HepG2 (cell line): Measurements from ENCODE around the gene ARRDC4. TPM values are rescaled to one million over a fixed set of nuclear protein-coding genes. Genes with fewer than 3 reads are reported as not detected.

Experiments
- ATAC-seq: fragments of 200-7000 bp; cut with Tn5 transposase; 3 replicates; pipeline ENCODE4 v1.9.1; 2020; ENCODE audit warnings: mild to moderate bottlenecking, moderate library complexity
- BruUV-seq: library from RNA; stranded (reverse); fragments of 400-500 nt; replicated peaks from 2 replicates; lab custom pipeline; 2021; lab: Mats Ljungman, UMichigan
- CTCF ChIA-PET: fragments of 300-600 bp; formaldehyde crosslinking; extraction: SDS; loops from one replicate; lab custom pipeline; 2021; ENCODE audit warnings: low total read pairs, inconsistent platforms, low intra/inter-chr PET ratio; lab: Yijun Ruan, JAX
- POLR2A ChIA-PET: fragments of 350-600 bp; sonication (Branson Sonifier 250); formaldehyde crosslinking; loops from one replicate; lab custom pipeline; 2020; ENCODE audit warnings: antibody characterized with exemption, inconsistent platforms; lab: Yijun Ruan, JAX
- DNase-seq: peaks from one replicate; pipeline ENCODE4 v3.0.0-alpha.2; 2015; ENCODE audit warnings: low spot score
- FAIRE-seq: peaks from 3 replicates; lab custom pipeline; 2011; peaks lifted over from hg19 to GRCh38; lab: Jason Lieb, UNC
- H2AFZ ChIP-seq: one replicate; pipeline ENCODE4 v1.6.1; 2011; ENCODE audit warnings: low read length, inconsistent platforms
- H3K27ac ChIP-seq: fragments of 300-600 bp; 3 replicates; pipeline ENCODE4 v1.8.0; 2011; ENCODE audit warnings: mixed run types, mild to moderate bottlenecking, mixed read lengths, low read length, inconsistent platforms; ENCODE audit not compliant: insufficient read depth; ENCODE audit errors: extremely low read length
- H3K27me3 ChIP-seq, 2 experiments: fragments of 200-600 bp in 1 of 2; 2 replicates in 1 of 2; 3 replicates in 1 of 2; pipeline versions ENCODE4 v1.6.0 to v1.8.0; 2011; ENCODE audit warnings: low read length in 2 of 2, mild to moderate bottlenecking in 2 of 2, moderate library complexity in 2 of 2, inconsistent platforms in 1 of 2; ENCODE audit not compliant: insufficient read depth in 2 of 2, control insufficient read depth in 1 of 2
- H3K36me3 ChIP-seq, 2 experiments: fragments of 200-600 bp in 1 of 2; replicated peaks in 1 of 2; 2 replicates in 1 of 2; 3 replicates in 1 of 2; pipeline versions ENCODE4 v1.5.1 to v1.8.0; 2011; ENCODE audit warnings: low read length in 2 of 2, inconsistent platforms in 1 of 2; ENCODE audit not compliant: insufficient read depth in 2 of 2, control insufficient read depth in 1 of 2
- H3K4me1 ChIP-seq: 2 replicates; pipeline ENCODE4 v1.5.1; 2012; ENCODE audit warnings: low read length, inconsistent platforms; ENCODE audit not compliant: insufficient read depth
- H3K4me2 ChIP-seq: 2 replicates; pipeline ENCODE4 v1.6.0; 2011; ENCODE audit warnings: low read depth, low read length, inconsistent platforms
- H3K4me3 ChIP-seq, 3 experiments: fragments of 200-600 bp in 1 of 3; sonication (generic), shearing (Covaris generic) in 1 of 3; replicated peaks in 1 of 3; 2 replicates each; pipeline ENCODE4 v1.5.1; 2011 to 2016; ENCODE audit warnings: low read length in 3 of 3, inconsistent platforms in 2 of 3, low read depth in 2 of 3, mild to moderate bottlenecking in 2 of 3, control low read depth in 1 of 3, mixed read lengths in 1 of 3; ENCODE audit not compliant: insufficient read depth in 1 of 3
- H3K79me2 ChIP-seq: one replicate; pipeline ENCODE4 v1.6.1; 2011; ENCODE audit warnings: low read length, inconsistent platforms; ENCODE audit not compliant: insufficient read depth
- H3K9ac ChIP-seq: 2 replicates; pipeline ENCODE4 v1.6.0; 2011; ENCODE audit warnings: mild to moderate bottlenecking, low read depth, low read length, inconsistent platforms; ENCODE audit not compliant: insufficient read depth
- H3K9me3 ChIP-seq: 2 replicates; pipeline ENCODE4 v1.5.1; 2012; ENCODE audit warnings: mild to moderate bottlenecking, low read length
- H4K20me1 ChIP-seq: 2 replicates; pipeline ENCODE4 v1.6.0; 2011; ENCODE audit warnings: inconsistent platforms, mild to moderate bottlenecking, low read length, moderate library complexity; ENCODE audit not compliant: insufficient read depth
- ATAD3A ChIP-seq: sonication (generic); formaldehyde crosslinking; IDR thresholded peaks from 2 replicates; pipeline ENCODE4 v1.4.0; 2020; ENCODE audit warnings: missing genetic modification reagents
- ELF3 ChIP-seq: IDR thresholded peaks from 2 replicates; pipeline ENCODE4 v1.6.1; 2016; ENCODE audit warnings: missing genetic modification reagents, missing compliant biosample characterization
- RAD51 ChIP-seq: fragments of 450-650 bp; IDR thresholded peaks from 2 replicates; pipeline ENCODE4 v1.6.1; 2016; ENCODE audit warnings: borderline replicate concordance
- SAP130 ChIP-seq: IDR thresholded peaks from 2 replicates; pipeline ENCODE4 v1.6.1; 2016; ENCODE audit warnings: low read depth
- YEATS2 ChIP-seq: sonication (generic); formaldehyde crosslinking; IDR thresholded peaks from 2 replicates; pipeline ENCODE4 v1.4.0; 2020; ENCODE audit warnings: missing genetic modification reagents, borderline replicate concordance
- ZGPAT ChIP-seq: IDR thresholded peaks from 2 replicates; pipeline ENCODE4 v1.6.1; 2016; ENCODE audit warnings: mild to moderate bottlenecking
- ZNF644 ChIP-seq: IDR thresholded peaks from 2 replicates; pipeline ENCODE4 v1.6.1; 2016; ENCODE audit warnings: low read depth
- ZNF646 ChIP-seq: sonication (generic); formaldehyde crosslinking; IDR thresholded peaks from 2 replicates; pipeline ENCODE4 v1.9.0; 2021; ENCODE audit warnings: mild to moderate bottlenecking, missing genetic modification reagents
- ZNF792 ChIP-seq: IDR thresholded peaks from 2 replicates; pipeline ENCODE4 v1.6.1; 2016
- ZSCAN29 ChIP-seq: sonication (generic); formaldehyde crosslinking; conservative IDR thresholded peaks from 2 replicates; pipeline ENCODE4 v1.4.0; 2020; ENCODE audit warnings: mild to moderate bottlenecking, missing genetic modification reagents
- WGBS: methylation state at CpG from one replicate; pipeline ENCODE4 v1.1.6; 2017; ENCODE audit warnings: low lambda C conversion rate; 5-methylcytosine and 5-hydroxymethylcytosine counted together
- in situ Hi-C: cut with HindIII; loops from 2 replicates; pipeline ENCODE4 v1.10.0; 2017; ENCODE audit warnings: low pct_unique_long_range_greater_than_20kb; ENCODE audit not compliant: extremely low pct_ligation_motif_present
- intact Hi-C: fragments of 100-400 bp; cut with micrococcal nuclease; formaldehyde crosslinking; loops from one replicate; pipeline ENCODE4 v1.10.0; 2022; ENCODE audit not compliant: unreplicated experiment
- polyA plus RNA-seq, 8 experiments: library from polyadenylated mRNA; depleted of rRNA in 3 of 8; stranded (reverse) in 7 of 8; unstranded in 1 of 8; fragments of >200 nt; fragmentation: Illumina TruSeq in 4 of 8; extraction: Trizol in 4 of 8; gene quantifications; 2 replicates each; pipeline versions ENCODE4 v1.2.1 to v1.2.3, GENCODE V29; 2011 to 2016; ENCODE audit warnings: low read depth in 4 of 8, missing spikeins in 1 of 8, mixed read lengths in 1 of 8; ENCODE audit not compliant: insufficient read depth in 1 of 8
- total RNA-seq, 5 experiments: library from RNA; depleted of rRNA; stranded (reverse); fragments of >200 nt; fragmentation: Illumina TruSeq; extraction: Trizol; gene quantifications; 2 replicates each; pipeline ENCODE4 v1.2.3, GENCODE V29; 2016; ENCODE audit warnings: low read depth in 1 of 5
- TF ChIP-seq, protein P1 (sequence below): sonication (generic); formaldehyde crosslinking; IDR thresholded peaks from 2 replicates; pipeline ENCODE4 v1.9.0; 2021; ENCODE audit warnings: missing genetic modification reagents, borderline replicate concordance
- TF ChIP-seq, protein P2 (sequence below): sonication (generic); formaldehyde crosslinking; IDR thresholded peaks from 2 replicates; pipeline ENCODE4 v1.8.1; 2023; ENCODE audit warnings: mild to moderate bottlenecking, moderate library complexity, missing genetic modification reagents

ARRDC4 gene
- total and polyA plus RNA-seq, 2 of the 13 experiments (the other 11 are each of a cell fraction or from before 2014, with no cell fraction given): 1.5 to 2.5 TPM

DNA sequence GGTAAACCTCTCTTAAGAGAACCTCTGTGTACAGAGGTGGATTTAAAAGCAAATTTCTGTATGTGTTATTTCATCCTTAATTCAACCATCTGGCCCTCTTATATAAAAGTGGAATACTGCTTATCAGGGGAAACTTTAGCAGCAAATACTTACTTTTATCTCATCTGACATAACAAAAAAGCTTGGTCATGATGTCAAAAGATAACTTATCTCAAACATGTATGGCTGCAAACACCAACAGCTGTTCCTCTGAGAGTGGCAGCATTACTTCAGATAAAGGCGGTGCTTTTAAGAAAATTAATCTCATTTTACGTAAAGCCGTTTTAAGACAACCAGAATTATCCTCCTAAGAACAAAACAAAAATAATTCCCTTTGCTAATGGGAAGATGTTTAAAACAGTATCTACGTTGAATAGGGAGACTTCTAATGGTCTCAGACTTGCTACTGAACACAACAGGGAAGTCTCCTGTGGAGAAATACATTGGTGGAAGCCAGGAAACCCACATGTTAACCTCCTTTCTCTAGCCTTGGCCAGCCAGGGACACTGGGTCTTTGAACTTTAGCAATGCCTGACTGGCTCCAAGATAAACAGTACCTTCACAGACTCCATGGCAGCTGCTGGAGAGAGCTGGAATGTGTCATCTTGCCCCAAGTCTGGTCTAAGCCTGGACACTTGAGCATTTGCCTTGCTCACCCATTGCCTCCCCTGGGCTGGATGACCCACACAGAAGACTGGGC lies 18.1 kb downstream of the ARRDC4 start:
- Histone ChIP-seq H3K9me3 (no peaks in the 10 kb centered on the region), H3K4me1 (peaks cover 16% of the 10 kb centered on the region), H3K27ac (no peak overlapping the region), H3K27me3 (no peaks in the 10 kb centered on the region), H3K9ac (no peak overlapping the region), H3K4me2 (peak overlapping the region; percentile 25; the same call in 1 of the 2 replicates), H3K4me3 (no peak overlapping the region), H4K20me1 (no peaks in the 10 kb centered on the region), H2AFZ (no peak overlapping the region), H3K36me3 (no peaks in the 10 kb centered on the region), H3K79me2 (no peaks in the 10 kb centered on the region)
- 28% methylated on average over 4 of the region's 4 CpGs for WGBS
- CTCF ChIA-PET: no interaction called here
- intact Hi-C loops: loop anchor here (2.0 kb wide), 1 partner anchor 42 kb away; no protein-coding TSS in a partner anchor
- POLR2A ChIA-PET: no interaction called here
- no TSS peak for BruUV-seq
- in situ Hi-C loops: no loop called here
- peak; percentile 49 for FAIRE-seq
- ATAC-seq: peak; percentile 98
- peak; percentile 58 for DNase-seq
- peak; percentile 21; the same call in 1 of the 2 replicates for TF ChIP-seq SAP130 (CRISPR knock-in tag)
- TF ChIP-seq YEATS2: peak; percentile 39; the same call in 1 of the 2 replicates
- TF ChIP-seq ZNF644 (CRISPR knock-in tag): peak; percentile 88
- 0 out of 2 replicates have a peak, but pooled peaks have one; percentile 27 for TF ChIP-seq ELF3 (CRISPR knock-in tag)
- TF ChIP-seq ZGPAT (CRISPR knock-in tag): 0 out of 2 replicates have a peak, but pooled peaks have one; percentile 38
- no peak for TF ChIP-seq ZSCAN29 (CRISPR knock-in tag)
- TF ChIP-seq, protein P1, sequence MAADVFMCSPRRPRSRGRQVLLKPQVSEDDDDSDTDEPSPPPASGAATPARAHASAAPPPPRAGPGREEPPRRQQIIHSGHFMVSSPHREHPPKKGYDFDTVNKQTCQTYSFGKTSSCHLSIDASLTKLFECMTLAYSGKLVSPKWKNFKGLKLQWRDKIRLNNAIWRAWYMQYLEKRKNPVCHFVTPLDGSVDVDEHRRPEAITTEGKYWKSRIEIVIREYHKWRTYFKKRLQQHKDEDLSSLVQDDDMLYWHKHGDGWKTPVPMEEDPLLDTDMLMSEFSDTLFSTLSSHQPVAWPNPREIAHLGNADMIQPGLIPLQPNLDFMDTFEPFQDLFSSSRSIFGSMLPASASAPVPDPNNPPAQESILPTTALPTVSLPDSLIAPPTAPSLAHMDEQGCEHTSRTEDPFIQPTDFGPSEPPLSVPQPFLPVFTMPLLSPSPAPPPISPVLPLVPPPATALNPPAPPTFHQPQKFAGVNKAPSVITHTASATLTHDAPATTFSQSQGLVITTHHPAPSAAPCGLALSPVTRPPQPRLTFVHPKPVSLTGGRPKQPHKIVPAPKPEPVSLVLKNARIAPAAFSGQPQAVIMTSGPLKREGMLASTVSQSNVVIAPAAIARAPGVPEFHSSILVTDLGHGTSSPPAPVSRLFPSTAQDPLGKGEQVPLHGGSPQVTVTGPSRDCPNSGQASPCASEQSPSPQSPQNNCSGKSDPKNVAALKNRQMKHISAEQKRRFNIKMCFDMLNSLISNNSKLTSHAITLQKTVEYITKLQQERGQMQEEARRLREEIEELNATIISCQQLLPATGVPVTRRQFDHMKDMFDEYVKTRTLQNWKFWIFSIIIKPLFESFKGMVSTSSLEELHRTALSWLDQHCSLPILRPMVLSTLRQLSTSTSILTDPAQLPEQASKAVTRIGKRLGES (CRISPR knock-in tag): no peak
- TF ChIP-seq ZNF646 (CRISPR knock-in tag): no peak
- peak; percentile 71; the same call in 1 of the 2 replicates for TF ChIP-seq ZNF792 (CRISPR knock-in tag)
- TF ChIP-seq, protein P2, sequence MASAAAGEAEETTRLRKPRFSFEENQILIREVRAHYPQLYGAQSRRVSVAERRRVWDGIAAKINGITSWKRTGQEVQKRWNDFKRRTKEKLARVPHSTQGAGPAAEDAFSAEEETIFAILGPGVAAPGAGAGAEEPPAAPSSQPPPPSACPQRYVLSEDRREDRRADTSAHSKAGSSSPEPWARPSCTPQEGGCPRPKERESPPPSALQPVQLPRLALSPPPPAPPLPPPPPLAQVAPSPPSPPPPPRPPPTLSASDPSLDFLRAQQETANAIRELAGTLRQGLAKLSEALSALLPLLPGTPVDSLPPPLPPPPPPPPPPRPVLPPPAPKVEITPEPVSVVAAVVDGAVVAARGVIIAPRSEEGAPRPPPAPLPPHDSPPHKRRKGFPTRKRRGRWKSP (CRISPR knock-in tag): no peak
- no peak for TF ChIP-seq ATAD3A (CRISPR knock-in tag)
- no peak for TF ChIP-seq RAD51
